Endodermal cell (in vitro differentiated cells): Measurements from ENCODE around the gene HIF1A. TPM values are rescaled to one million over a fixed set of nuclear protein-coding genes. Genes with fewer than 3 reads are reported as not detected.
A peak's percentile ranks its signal among the peaks of the same experiment; 100 is the strongest.

Source experiments
- DNase-seq: peaks from one replicate; pipeline ENCODE4 v3.0.0-alpha.2; 2017
- H3K27ac ChIP-seq: 2 replicates; pipeline ENCODE4 v1.5.1; 2013; ENCODE audit warnings: mild to moderate bottlenecking, low read depth, low read length, moderate library complexity
- H3K27me3 ChIP-seq: 2 replicates; pipeline ENCODE4 v1.6.1; 2013; ENCODE audit warnings: mild to moderate bottlenecking, low read length, moderate library complexity; ENCODE audit not compliant: insufficient read depth, control insufficient read depth, poor library complexity, severe bottlenecking
- H3K36me3 ChIP-seq: 2 replicates; pipeline ENCODE4 v1.7.0; 2013; ENCODE audit warnings: mild to moderate bottlenecking, low read length, moderate library complexity; ENCODE audit not compliant: control insufficient read depth, insufficient read depth
- H3K4me1 ChIP-seq: one replicate; pipeline ENCODE4 v1.7.0; 2013; ENCODE audit warnings: low read length; ENCODE audit not compliant: control insufficient read depth, insufficient read depth
- H3K4me3 ChIP-seq: 2 replicates; pipeline ENCODE4 v1.5.1; 2013; ENCODE audit warnings: mild to moderate bottlenecking, low read length, moderate library complexity
- H3K9ac ChIP-seq: 2 replicates; pipeline ENCODE4 v1.6.1; 2013; ENCODE audit warnings: mild to moderate bottlenecking, low read length, moderate library complexity; ENCODE audit not compliant: poor library complexity, severe bottlenecking; ENCODE audit errors: extremely low read depth
- H3K9me3 ChIP-seq: 2 replicates; pipeline ENCODE4 v1.6.1; 2013; ENCODE audit warnings: mild to moderate bottlenecking, low read length, moderate library complexity; ENCODE audit not compliant: control insufficient read depth
- H3K27ac Mint-ChIP-seq: 2 replicates; pipeline ENCODE4 v1.8.0; 2020; ENCODE audit warnings: mixed read lengths
- H3K27me3 Mint-ChIP-seq: 2 replicates; pipeline ENCODE4 v1.8.0; 2021; ENCODE audit warnings: mild to moderate bottlenecking, mixed read lengths; ENCODE audit not compliant: insufficient read depth
- H3K36me3 Mint-ChIP-seq: 2 replicates; pipeline ENCODE4 v1.8.0; 2020; ENCODE audit warnings: low read depth, mixed read lengths
- H3K4me1 Mint-ChIP-seq: 2 replicates; pipeline ENCODE4 v1.8.0; 2020; ENCODE audit warnings: mixed read lengths
- H3K4me3 Mint-ChIP-seq: 2 replicates; pipeline ENCODE4 v1.8.0; 2020; ENCODE audit warnings: mild to moderate bottlenecking, moderate library complexity, mixed read lengths
- H3K9me3 Mint-ChIP-seq: 2 replicates; pipeline ENCODE4 v1.8.0; 2020; ENCODE audit warnings: mild to moderate bottlenecking, mixed read lengths
- CTCF ChIP-seq: fragments of 200-600 bp; sonication (generic); conservative IDR thresholded peaks from 2 replicates; pipeline ENCODE4 v1.5.0; 2021; ENCODE audit warnings: antibody characterized with exemption, mild to moderate bottlenecking
- WGBS, 2 experiments: methylation state at CpG; one replicate each; pipeline versions ENCODE4 v1.1.5 to v1.1.7; 2013; ENCODE audit warnings: missing lambda C conversion rate in 2 of 2, mixed read lengths in 1 of 2; ENCODE audit not compliant: insufficient coverage in 1 of 2, insufficient read length in 1 of 2; 5-methylcytosine and 5-hydroxymethylcytosine counted together
- total RNA-seq, 2 donors: library from RNA; stranded (reverse); fragmentation: NEBNext Ultra II Directional in 1 of 2; extraction: Animal tissue kit (Norgen Biotek cat#: 25700) in 1 of 2; gene quantifications; 2 replicates in 1 of 2; 3 replicates in 1 of 2; pipeline ENCODE4 v1.2.1, GENCODE V29; 2021

HIF1A gene
- total RNA-seq, 2 donors from 2014 or later: 201 to 227 TPM

DNA sequence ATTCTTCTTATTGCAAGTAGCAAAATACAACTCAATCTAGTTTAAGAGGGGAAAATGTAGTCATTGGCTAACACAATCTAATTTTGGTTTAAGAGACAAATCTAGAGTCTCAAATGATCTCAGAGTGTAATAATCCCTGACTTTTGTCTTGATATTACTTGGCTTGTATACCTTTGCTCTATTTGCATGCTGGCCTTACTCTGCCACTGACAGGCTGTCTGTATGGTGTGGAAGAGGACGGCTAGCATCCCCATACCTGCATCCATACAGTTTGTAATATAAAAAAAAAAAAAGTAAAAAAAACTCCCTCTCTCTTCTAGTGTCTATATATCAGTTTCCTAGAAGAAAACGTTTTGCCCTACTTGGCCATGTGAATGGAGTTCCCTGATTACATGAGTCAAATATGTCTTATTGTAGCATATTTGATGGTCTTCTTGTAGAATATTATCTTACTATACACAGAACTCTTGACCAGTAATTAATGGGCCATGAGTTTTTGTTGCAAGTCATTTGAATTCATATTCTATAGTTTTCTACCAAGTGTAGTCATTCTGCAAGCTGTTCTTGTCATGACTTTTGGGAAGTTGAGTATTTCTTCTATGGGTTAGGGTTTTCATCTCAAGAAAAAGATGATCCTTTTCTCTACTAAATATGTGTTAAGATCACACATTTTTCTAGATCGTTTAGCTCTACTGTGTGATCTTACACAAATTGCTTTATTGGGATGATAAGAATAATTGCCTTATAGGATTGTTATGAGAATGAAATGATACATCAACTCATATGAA, 8.2 kb downstream of the HIF1A start:
- no peak overlapping the region for H3K27ac ChIP-seq
- no peak for TF ChIP-seq CTCF
- H3K36me3 ChIP-seq: peaks cover 13% of the 10 kb centered on the region
- H3K9me3 ChIP-seq: no peaks in the 10 kb centered on the region
- Mint-ChIP-seq H3K27ac (no peak overlapping the region), H3K4me3 (no peak overlapping the region), H3K36me3 (peaks cover 8% of the 10 kb centered on the region), H3K4me1 (peaks cover 39% of the 10 kb centered on the region), H3K27me3 (no peaks in the 10 kb centered on the region), H3K9me3 (no peaks in the 10 kb centered on the region)
- H3K4me1 ChIP-seq: peaks cover 3% of the 10 kb centered on the region
- H3K4me3 ChIP-seq: peak overlapping the region; percentile 19
- no peak for DNase-seq
- H3K27me3 ChIP-seq: no peaks in the 10 kb centered on the region
- H3K9ac ChIP-seq: no peak overlapping the region
- 86% methylated on average over 1 of the region's 3 CpGs; no CpG with 5 or more reads in 1 of the 2 experiments for WGBS, 2 experiments

GRCh38 chr14:61704554-61704953, 9.2 kb downstream of the HIF1A start:
- DNase-seq: no peak
- WGBS, 2 experiments: 95 to 100% methylated on average over 1 to 3 of the region's 3 CpGs
- H3K27me3 ChIP-seq: no peaks in the 10 kb centered on the region
- Mint-ChIP-seq H3K27ac (no peak overlapping the region), H3K4me1 (peaks cover 29% of the 10 kb centered on the region), H3K9me3 (no peaks in the 10 kb centered on the region), H3K4me3 (no peak overlapping the region), H3K27me3 (no peaks in the 10 kb centered on the region), H3K36me3 (peaks cover 8% of the 10 kb centered on the region)
- H3K27ac ChIP-seq: no peak overlapping the region
- no peak overlapping the region for H3K9ac ChIP-seq
- no peak overlapping the region for H3K4me3 ChIP-seq
- H3K4me1 ChIP-seq: peaks cover 2% of the 10 kb centered on the region
- no peak for TF ChIP-seq CTCF
- no peaks in the 10 kb centered on the region for H3K9me3 ChIP-seq
- peaks cover 13% of the 10 kb centered on the region for H3K36me3 ChIP-seq

DNA sequence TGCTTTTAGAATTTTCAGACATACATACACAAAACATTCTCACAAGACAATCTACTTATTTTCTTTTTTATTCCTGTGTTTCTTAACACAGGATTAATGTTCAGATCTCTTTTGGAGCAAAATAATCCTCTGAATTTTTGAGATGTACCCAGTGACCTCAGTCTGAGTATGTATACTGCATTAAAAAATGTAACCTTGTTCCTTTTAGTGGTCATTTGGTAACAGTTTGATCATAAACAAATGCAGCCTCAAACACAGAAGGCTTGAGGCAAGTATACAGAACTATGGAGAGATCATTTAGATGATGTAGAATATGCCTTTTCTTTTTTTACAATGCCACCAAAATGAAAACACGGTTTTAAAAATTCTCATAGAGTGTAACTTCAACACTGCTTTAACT, 9.7 kb downstream of the HIF1A start:
- no peak overlapping the region for H3K27ac Mint-ChIP-seq
- Histone ChIP-seq H3K9me3 (no peaks in the 10 kb centered on the region), H3K36me3 (peaks cover 13% of the 10 kb centered on the region), H3K27ac (no peak overlapping the region), H3K4me1 (no peaks in the 10 kb centered on the region), H3K9ac (no peak overlapping the region), H3K4me3 (no peak overlapping the region), H3K27me3 (no peaks in the 10 kb centered on the region)
- no peaks in the 10 kb centered on the region for H3K27me3 Mint-ChIP-seq
- H3K36me3 Mint-ChIP-seq: peaks cover 8% of the 10 kb centered on the region
- H3K4me3 Mint-ChIP-seq: no peak overlapping the region
- peaks cover 28% of the 10 kb centered on the region for H3K4me1 Mint-ChIP-seq
- no peak for TF ChIP-seq CTCF
- H3K9me3 Mint-ChIP-seq: no peaks in the 10 kb centered on the region
- WGBS, 2 experiments: 88 to 100% methylated on average over 1 of the region's 1 CpG
- no peak for DNase-seq
